GM23338 (cell line): Measurements from ENCODE around the gene ACTL6B. TPM values are rescaled to one million over a fixed set of nuclear protein-coding genes. Genes with fewer than 3 reads are reported as not detected.

ENCODE experiments used
- ATAC-seq: fragments of 200-7000 bp; cut with Tn5 transposase; 3 replicates; pipeline ENCODE4 v1.9.1; 2020
- DNase-seq: peaks from one replicate; pipeline ENCODE4 v3.0.0-alpha.2; 2015; ENCODE audit warnings: low spot score
- H2AFZ ChIP-seq: fragments of 200-600 bp; sonication (generic); 2 replicates; pipeline ENCODE4 v1.8.0; 2016; ENCODE audit warnings: antibody characterized with exemption, mild to moderate bottlenecking, moderate library complexity
- H3F3A ChIP-seq: fragments of 200-600 bp; sonication (generic); replicated peaks from 2 replicates; pipeline ENCODE4 v1.8.0; 2017; ENCODE audit warnings: antibody characterized with exemption, mixed run types, low read depth
- H3K27ac ChIP-seq: fragments of 200-600 bp; sonication (generic); 2 replicates; pipeline ENCODE4 v1.6.1; 2016; ENCODE audit warnings: low read depth
- H3K27me3 ChIP-seq: fragments of 200-600 bp; sonication (generic); 2 replicates; pipeline ENCODE4 v1.8.0; 2016; ENCODE audit warnings: mild to moderate bottlenecking, mixed run types, moderate library complexity; ENCODE audit not compliant: insufficient read depth
- H3K36me3 ChIP-seq: fragments of 200-600 bp; sonication (generic); 2 replicates; pipeline ENCODE4 v1.8.0; 2016; ENCODE audit warnings: mild to moderate bottlenecking; ENCODE audit not compliant: insufficient read depth
- H3K4me1 ChIP-seq: fragments of 200-600 bp; sonication (generic); 2 replicates; pipeline ENCODE4 v1.8.0; 2016; ENCODE audit warnings: mild to moderate bottlenecking, moderate library complexity; ENCODE audit not compliant: insufficient read depth
- H3K4me2 ChIP-seq: fragments of 200-600 bp; sonication (generic); 2 replicates; pipeline ENCODE4 v1.7.1; 2017; ENCODE audit warnings: mixed run types
- H3K4me3 ChIP-seq: fragments of 200-600 bp; sonication (generic); 2 replicates; pipeline ENCODE4 v1.6.1; 2016; ENCODE audit warnings: mixed run types
- H3K79me2 ChIP-seq: fragments of 200-600 bp; sonication (generic); replicated peaks from 2 replicates; pipeline ENCODE4 v1.8.0; 2017; ENCODE audit warnings: mild to moderate bottlenecking; ENCODE audit not compliant: insufficient read depth
- H3K9me2 ChIP-seq: fragments of 200-600 bp; sonication (generic); 2 replicates; pipeline ENCODE4 v1.8.0; 2017; ENCODE audit not compliant: insufficient read depth
- H4K20me1 ChIP-seq: fragments of 200-600 bp; sonication (generic); replicated peaks from 2 replicates; pipeline ENCODE4 v1.8.0; 2017; ENCODE audit warnings: mild to moderate bottlenecking; ENCODE audit not compliant: insufficient read depth
- H3K27ac Mint-ChIP-seq: 2 replicates; pipeline ENCODE4 v1.8.0; 2020; ENCODE audit warnings: inconsistent platforms, mild to moderate bottlenecking, moderate library complexity, mixed read lengths
- H3K27me3 Mint-ChIP-seq: 3 replicates; pipeline ENCODE4 v1.8.0; 2022; ENCODE audit warnings: low read depth, mild to moderate bottlenecking, moderate library complexity, mixed read lengths, inconsistent platforms; ENCODE audit not compliant: insufficient read depth, poor library complexity
- H3K36me3 Mint-ChIP-seq: 3 replicates; pipeline ENCODE4 v1.8.0; 2021; ENCODE audit warnings: low read depth, mild to moderate bottlenecking, inconsistent platforms, moderate library complexity, mixed read lengths
- H3K4me1 Mint-ChIP-seq: 3 replicates; pipeline ENCODE4 v1.8.0; 2020; ENCODE audit warnings: mild to moderate bottlenecking, inconsistent platforms, mixed read lengths
- H3K4me3 Mint-ChIP-seq: 3 replicates; pipeline ENCODE4 v1.8.0; 2021; ENCODE audit warnings: moderate library complexity, mild to moderate bottlenecking, inconsistent platforms, mixed read lengths
- H3K9me3 Mint-ChIP-seq: 3 replicates; pipeline ENCODE4 v1.8.0; 2020; ENCODE audit warnings: moderate library complexity, mild to moderate bottlenecking, inconsistent platforms, mixed read lengths
- CREB1 ChIP-seq: fragments of 250-450 bp; sonication (Bioruptor Pico); IDR thresholded peaks from 2 replicates; pipeline ENCODE4 v1.5.0; 2020; ENCODE audit warnings: low read depth, mild to moderate bottlenecking, moderate library complexity
- CTCF ChIP-seq, 2 experiments: fragments of 200-600 bp in 1 of 2; sonication (generic) in 1 of 2; conservative IDR thresholded peaks; 2 replicates each; pipeline versions ENCODE4 v1.5.1 to v1.6.1; 2016 to 2017; ENCODE audit warnings: antibody characterized with exemption in 2 of 2, low read depth in 2 of 2, mild to moderate bottlenecking in 2 of 2, moderate library complexity in 1 of 2
- ETS1 ChIP-seq: IDR thresholded peaks from 2 replicates; pipeline ENCODE4 v1.6.1; 2016; ENCODE audit warnings: antibody characterized with exemption
- EZH2phosphoT487 ChIP-seq: fragments of 200-600 bp; sonication (generic); IDR thresholded peaks from one replicate; pipeline ENCODE4 v1.8.1; 2018; ENCODE audit warnings: antibody characterized with exemption; ENCODE audit not compliant: unreplicated experiment
- JUNB ChIP-seq: IDR thresholded peaks from one replicate; pipeline ENCODE4 v1.6.1; 2016; ENCODE audit warnings: antibody characterized with exemption; ENCODE audit not compliant: unreplicated experiment
- NANOG ChIP-seq: IDR thresholded peaks from 2 replicates; pipeline ENCODE4 v1.6.1; 2016; ENCODE audit warnings: antibody characterized with exemption, borderline replicate concordance
- POLR2AphosphoS5 ChIP-seq: IDR thresholded peaks from 2 replicates; pipeline ENCODE4 v1.6.1; 2016; ENCODE audit warnings: antibody characterized with exemption, low read depth
- REST ChIP-seq: IDR thresholded peaks from one replicate; pipeline ENCODE4 v1.6.1; 2018; ENCODE audit warnings: antibody characterized with exemption; ENCODE audit not compliant: unreplicated experiment
- STAT1 ChIP-seq: IDR thresholded peaks from one replicate; pipeline ENCODE4 v1.6.1; 2016; ENCODE audit warnings: antibody characterized with exemption; ENCODE audit not compliant: unreplicated experiment
- ZNF114 ChIP-seq: fragments of 250-450 bp; sonication (Bioruptor Pico); IDR thresholded peaks from 2 replicates; pipeline ENCODE4 v1.5.0; 2020; ENCODE audit warnings: mild to moderate bottlenecking, moderate library complexity
- ZNF331 ChIP-seq: fragments of 250-450 bp; sonication (Bioruptor Pico); IDR thresholded peaks from 2 replicates; pipeline ENCODE4 v1.5.0; 2020; ENCODE audit warnings: low read depth, mild to moderate bottlenecking, moderate library complexity
- polyA plus RNA-seq: library from polyadenylated mRNA; unstranded; fragments of >200 nt; fragmentation: Nextera tagmentation; extraction: Ambion mirVana; gene quantifications from 2 replicates; pipeline ENCODE4 v1.2.1, GENCODE V29; 2016
- total RNA-seq: library from RNA; depleted of rRNA; stranded (reverse); fragments of >200 nt; shearing (Covaris generic); gene quantifications from 2 replicates; pipeline ENCODE4 v1.2.3, GENCODE V29; 2014

Gene ACTL6B
- total and polyA plus RNA-seq, 2 experiments from 2014 or later, result 0.69 to 2.5 TPM

GRCh38 chr7:100604028-100604975, 51.9 kb downstream of the ACTL6B start (continued):
- TF ChIP-seq REST, result no peak
- no peak for TF ChIP-seq STAT1
- TF ChIP-seq ZNF331 (CRISPR knock-in tag), result no peak
- no peak for TF ChIP-seq ZNF114
- TF ChIP-seq CTCF (conservative IDR thresholded peaks at IDR 0.05; ENCODE audit: low read depth in 2 of 2), result peak; percentile 44 to 52
- no peak for TF ChIP-seq EZH2phosphoT487
- peak; percentile 96 for TF ChIP-seq POLR2AphosphoS5

DNA sequence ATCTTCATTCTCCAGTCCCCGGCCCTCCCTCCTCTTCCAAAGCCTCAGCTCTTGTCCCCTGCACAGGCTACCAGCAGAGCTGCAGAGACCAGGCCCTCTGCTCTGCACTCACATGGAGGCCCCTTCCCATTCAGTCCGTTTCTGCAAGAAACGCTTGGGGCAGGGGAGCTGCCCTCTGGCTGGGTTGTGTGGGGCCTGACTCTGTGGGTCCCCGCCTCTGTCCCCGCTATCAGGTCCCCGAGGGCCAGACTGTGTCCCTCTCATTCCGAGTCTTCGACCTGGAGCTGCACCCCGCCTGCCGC, 52.6 kb downstream of the ACTL6B start:
- Histone ChIP-seq H3F3A (0 out of 2 replicates have a peak, but pooled peaks cover 3% of the 10 kb centered on the region), H3K4me1 (peaks cover 26% of the 10 kb centered on the region), H3K36me3 (no peaks in the 10 kb centered on the region), H2AFZ (no peak overlapping the region), H3K9me2 (no peaks in the 10 kb centered on the region), H3K27me3 (peaks cover 13% of the 10 kb centered on the region), H4K20me1 (no peaks in the 10 kb centered on the region; the same call in 1 of the 2 replicates), H3K4me2 (peak overlapping the region; percentile 99), H3K4me3 (peak overlapping the region; percentile 90), H3K27ac (peak overlapping the region; percentile 97), H3K79me2 (no peaks in the 10 kb centered on the region)
- ATAC-seq, result peak; percentile 13
- Mint-ChIP-seq H3K4me3 (peak overlapping the region; percentile 86), H3K36me3 (peaks cover 7% of the 10 kb centered on the region; the same call in 2 of the 3 replicates), H3K27ac (peak overlapping the region; percentile 94), H3K27me3 (peaks cover 35% of the 10 kb centered on the region), H3K9me3 (no peaks in the 10 kb centered on the region), H3K4me1 (peaks cover 37% of the 10 kb centered on the region)
- peak; percentile 64 for DNase-seq
- TF ChIP-seq STAT1 (no peak), ZNF331 (CRISPR knock-in tag) (no peak), ZNF114 (no peak), POLR2AphosphoS5 (no peak), EZH2phosphoT487 (no peak), CREB1 (CRISPR knock-in tag) (no peak), JUNB (no peak), CTCF (conservative IDR thresholded peaks at IDR 0.05; ENCODE audit: low read depth in 2 of 2) (no peak), REST (no peak), ETS1 (no peak), NANOG (no peak)
